Sigmoid colon (tissue), 4 donors: ENCODE data around the gene DDR2.

ENCODE experiments used
- CTCF ChIP-seq, 4 experiments: fragments of 450-650 bp in 3 of 4; fragments of 200-600 bp in 1 of 4; IDR thresholded peaks; one replicate each; pipeline ENCODE4 v1.5.1; 2016 to 2019; ENCODE audit warnings: antibody characterized with exemption in 4 of 4, mild to moderate bottlenecking in 3 of 4, moderate library complexity in 2 of 4
- EP300 ChIP-seq, 4 donors: sonication (generic); formaldehyde crosslinking; IDR thresholded peaks; one replicate each; pipeline ENCODE4 v1.6.1; 2017; ENCODE audit warnings: antibody characterized with exemption in 4 of 4
- POLR2A ChIP-seq, 2 donors: fragments of 450-650 bp; IDR thresholded peaks; one replicate each; pipeline ENCODE4 v1.6.1; 2016; ENCODE audit warnings: antibody characterized with exemption in 2 of 2, mild to moderate bottlenecking in 2 of 2, moderate library complexity in 2 of 2
- POLR2AphosphoS5 ChIP-seq, 4 donors: sonication (generic); formaldehyde crosslinking; IDR thresholded peaks; one replicate each; pipeline ENCODE4 v1.6.1; 2017; ENCODE audit warnings: antibody characterized with exemption in 4 of 4

- TF ChIP-seq CTCF (IDR thresholded peaks at IDR 0.05) (no peak), EP300 (IDR thresholded peaks at IDR 0.05) (no peak), POLR2A (IDR thresholded peaks at IDR 0.05) (no peak), POLR2AphosphoS5 (IDR thresholded peaks at IDR 0.05) (no peak)
These were observed 24.0 kb downstream of the DDR2 start for GRCh38 chr1:162656266-162656665.
